Measurements from ENCODE around the gene DCDC1.
A peak's percentile ranks its signal among the peaks of the same experiment; 100 is the strongest.

Gene DCDC1

GRCh38 chr11:30889143-30889794, 480.3 kb downstream of the DCDC1 start:
- no peak for TF ChIP-seq CTCF (IDR thresholded peaks at IDR 0.05; ENCODE audit: unreplicated experiment in 3 of 3)
- Mint-ChIP-seq H3K27ac (no peak overlapping the region), H3K4me3 (no peak overlapping the region), H3K4me1 (peaks cover 8% of the 10 kb centered on the region), H3K9me3 (no peaks in the 10 kb centered on the region), H3K27me3 (ENCODE audit: low read depth) (peaks cover 5% of the 10 kb centered on the region), H3K36me3 (ENCODE audit: low read depth) (no peaks in the 10 kb centered on the region)

- TF ChIP-seq CTCF (IDR thresholded peaks at IDR 0.05; ENCODE audit: unreplicated experiment in 3 of 3): no peak
- no peak overlapping the region for H3K27ac Mint-ChIP-seq
- no peaks in the 10 kb centered on the region for H3K9me3 Mint-ChIP-seq
- H3K4me3 Mint-ChIP-seq: no peak overlapping the region
- H3K27me3 Mint-ChIP-seq (ENCODE audit: low read depth): peaks cover 15% of the 10 kb centered on the region
- no peaks in the 10 kb centered on the region for H3K36me3 Mint-ChIP-seq (ENCODE audit: low read depth)
- peaks cover 25% of the 10 kb centered on the region for H3K4me1 Mint-ChIP-seq
Measured at GRCh38 chr11:30879322-30880005, 490.1 kb downstream of the DCDC1 start.

GRCh38 chr11:30878400-30878799, 491.1 kb downstream of the DCDC1 start:
- Mint-ChIP-seq H3K4me1 (peaks cover 32% of the 10 kb centered on the region), H3K27me3 (ENCODE audit: low read depth) (peaks cover 25% of the 10 kb centered on the region), H3K9me3 (no peaks in the 10 kb centered on the region), H3K27ac (no peak overlapping the region), H3K36me3 (ENCODE audit: low read depth) (no peaks in the 10 kb centered on the region), H3K4me3 (no peak overlapping the region)
- no peak for TF ChIP-seq CTCF (IDR thresholded peaks at IDR 0.05; ENCODE audit: unreplicated experiment in 3 of 3)

GRCh38 chr11:30876663-30877396, 492.7 kb downstream of the DCDC1 start:
- no peak for TF ChIP-seq CTCF (IDR thresholded peaks at IDR 0.05; ENCODE audit: unreplicated experiment in 3 of 3)
- no peaks in the 10 kb centered on the region for H3K9me3 Mint-ChIP-seq
- H3K27ac Mint-ChIP-seq: peak overlapping the region; percentile 48 to 89 (median 52)
- no peaks in the 10 kb centered on the region for H3K36me3 Mint-ChIP-seq (ENCODE audit: low read depth)
- H3K4me1 Mint-ChIP-seq: peaks cover 32% of the 10 kb centered on the region
- no peak overlapping the region for H3K4me3 Mint-ChIP-seq
- H3K27me3 Mint-ChIP-seq (ENCODE audit: low read depth): peaks cover 31% of the 10 kb centered on the region

GRCh38 chr11:30876228-30876627, 493.3 kb downstream of the DCDC1 start:
- Mint-ChIP-seq H3K4me1 (peaks cover 32% of the 10 kb centered on the region), H3K9me3 (no peaks in the 10 kb centered on the region), H3K4me3 (no peak overlapping the region), H3K36me3 (ENCODE audit: low read depth) (no peaks in the 10 kb centered on the region), H3K27me3 (ENCODE audit: low read depth) (peaks cover 33% of the 10 kb centered on the region), H3K27ac (peak overlapping the region in 2 of 3 experiments; percentile 48 to 52)
- no peak for TF ChIP-seq CTCF (IDR thresholded peaks at IDR 0.05; ENCODE audit: unreplicated experiment in 3 of 3)

Measured in nephron (organoid).